Effector memory CD4-positive, alpha-beta T cell (primary cell): ENCODE results near the gene AK5.

ENCODE experiments used
- DNase-seq, 3 donors: peaks; one replicate each; pipeline ENCODE4 v3.0.0-alpha.2; 2020
- H3K27ac ChIP-seq: 2 replicates; pipeline ENCODE4 v1.7.0; 2013; ENCODE audit warnings: mild to moderate bottlenecking, low read length, moderate library complexity; ENCODE audit not compliant: insufficient read depth, poor library complexity, severe bottlenecking
- H3K27me3 ChIP-seq: replicated peaks from 2 replicates; pipeline ENCODE4 v1.7.0; 2013; ENCODE audit warnings: mild to moderate bottlenecking, low read length; ENCODE audit not compliant: insufficient read depth, control insufficient read depth, poor library complexity, severe bottlenecking
- H3K36me3 ChIP-seq: 2 replicates; pipeline ENCODE4 v1.7.0; 2013; ENCODE audit warnings: mild to moderate bottlenecking, low read length, moderate library complexity; ENCODE audit not compliant: control insufficient read depth, insufficient read depth
- H3K4me1 ChIP-seq: 2 replicates; pipeline ENCODE4 v1.7.0; 2013; ENCODE audit warnings: low read length, mild to moderate bottlenecking; ENCODE audit not compliant: control insufficient read depth, insufficient read depth, poor library complexity, severe bottlenecking
- H3K4me3 ChIP-seq: 2 replicates; pipeline ENCODE4 v1.7.0; 2013; ENCODE audit warnings: low read length, low read depth, mild to moderate bottlenecking; ENCODE audit not compliant: insufficient read depth, poor library complexity, severe bottlenecking
- H3K9me3 ChIP-seq: 2 replicates; pipeline ENCODE4 v1.7.0; 2013; ENCODE audit warnings: mild to moderate bottlenecking, low read length, moderate library complexity; ENCODE audit not compliant: control insufficient read depth

AK5 gene

DNA sequence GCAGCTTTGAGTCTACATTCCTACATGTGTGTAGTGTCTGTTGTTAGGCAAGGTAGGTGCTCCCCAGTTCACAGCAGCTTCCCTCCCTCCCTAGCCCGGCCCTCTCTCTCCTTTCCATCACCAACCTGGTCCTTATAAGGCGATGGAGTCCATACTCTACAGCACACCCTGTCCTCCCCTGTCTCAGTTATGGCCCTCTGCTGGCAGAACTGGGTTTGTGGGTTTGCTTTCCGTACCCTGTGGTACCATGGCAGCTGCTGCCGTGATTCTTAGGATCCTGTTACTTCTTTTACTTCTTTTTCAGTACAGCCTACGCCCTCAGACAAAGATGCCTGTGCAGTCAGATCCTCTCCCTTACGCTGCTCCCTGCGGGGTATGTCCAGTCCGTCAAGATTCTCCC is 31.7 kb downstream of the AK5 start:
- peaks cover 9% of the 10 kb centered on the region for H3K4me1 ChIP-seq
- H3K4me3 ChIP-seq: no peak overlapping the region
- DNase-seq: peak in 1 of 3 donors; percentile 4
- no peaks in the 10 kb centered on the region for H3K27me3 ChIP-seq
- H3K36me3 ChIP-seq: no peaks in the 10 kb centered on the region
- H3K9me3 ChIP-seq: no peaks in the 10 kb centered on the region
- H3K27ac ChIP-seq: no peak overlapping the region

DNA sequence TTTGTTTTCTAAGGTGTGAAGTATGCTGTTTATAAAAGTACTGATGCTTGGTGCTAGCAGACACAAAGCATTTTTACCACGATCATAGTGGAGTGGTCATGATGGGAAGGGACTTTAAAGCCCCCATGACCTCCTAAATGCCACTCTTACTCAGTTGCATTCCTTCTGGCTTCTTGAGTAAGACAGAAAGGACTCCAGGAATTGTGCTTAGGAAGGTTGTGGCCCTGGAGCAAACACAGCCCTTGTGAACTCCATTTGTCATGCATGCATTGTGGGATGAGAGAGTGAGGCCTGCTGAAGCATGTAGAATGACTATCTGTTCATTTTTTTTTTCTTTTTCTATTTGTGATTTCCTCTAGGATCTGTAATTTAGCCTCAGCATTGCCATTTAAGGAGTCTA is 34.2 kb downstream of the AK5 start:
- H3K27ac ChIP-seq: no peak overlapping the region
- no peak for DNase-seq
- no peaks in the 10 kb centered on the region for H3K4me1 ChIP-seq
- no peaks in the 10 kb centered on the region for H3K27me3 ChIP-seq
- no peaks in the 10 kb centered on the region for H3K36me3 ChIP-seq
- H3K9me3 ChIP-seq: no peaks in the 10 kb centered on the region
- no peak overlapping the region for H3K4me3 ChIP-seq

DNA sequence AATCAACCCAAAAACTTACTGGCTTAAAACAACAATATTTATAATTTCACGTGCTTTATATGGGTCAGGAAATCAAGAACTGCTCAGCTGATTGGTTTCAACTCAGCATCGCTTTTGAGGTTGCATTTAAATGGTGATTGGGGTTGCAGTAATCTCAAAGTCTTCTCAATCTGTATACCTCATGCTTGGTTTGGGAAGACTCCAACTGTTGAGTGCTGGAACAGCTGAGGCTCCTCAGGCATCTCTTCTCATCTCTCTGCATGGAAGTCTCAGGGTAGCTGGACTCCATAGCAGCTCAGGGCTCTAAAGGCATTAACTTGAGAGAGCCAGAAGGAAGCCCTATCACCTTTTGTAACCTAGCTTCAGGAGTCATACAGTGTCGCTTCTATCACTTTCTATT is 35.1 kb downstream of the AK5 start:
- Histone ChIP-seq H3K36me3 (no peaks in the 10 kb centered on the region), H3K27me3 (no peaks in the 10 kb centered on the region), H3K27ac (no peak overlapping the region), H3K4me1 (no peaks in the 10 kb centered on the region), H3K9me3 (no peaks in the 10 kb centered on the region), H3K4me3 (no peak overlapping the region)
- no peak for DNase-seq

DNA sequence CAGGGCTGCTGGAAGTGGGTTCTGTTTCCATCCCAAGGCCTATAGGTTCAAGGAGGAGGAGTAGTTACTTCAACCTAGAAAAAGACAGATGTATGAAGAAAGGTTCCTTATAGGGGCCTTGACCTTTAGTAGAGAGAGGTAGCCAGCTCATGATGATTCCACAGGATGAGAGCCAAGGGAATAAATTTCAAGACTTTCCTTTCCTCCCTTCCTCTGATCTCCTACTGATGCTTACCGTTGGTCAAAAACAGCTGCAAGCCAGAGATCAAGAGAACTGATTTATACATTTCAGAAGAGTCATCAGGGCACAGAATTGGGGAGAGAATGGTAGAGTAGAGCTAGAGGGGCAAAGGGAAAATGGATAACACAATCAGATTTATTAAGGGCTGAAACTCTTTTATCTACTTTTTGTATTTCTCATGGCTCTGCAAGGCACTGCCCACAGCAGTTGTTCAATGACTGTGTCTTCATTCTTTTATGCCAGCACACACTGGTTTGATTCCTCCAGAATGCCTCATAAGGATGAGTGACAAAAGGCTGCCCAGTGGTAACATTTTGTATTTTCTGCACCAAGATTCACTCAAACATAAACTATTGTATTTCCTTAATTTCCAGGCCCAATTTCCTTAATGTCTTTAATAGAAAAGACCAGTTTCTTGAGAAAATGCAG is 37.4 kb downstream of the AK5 start:
- Histone ChIP-seq H3K27ac (no peak overlapping the region), H3K9me3 (no peaks in the 10 kb centered on the region), H3K36me3 (no peaks in the 10 kb centered on the region), H3K4me1 (no peaks in the 10 kb centered on the region), H3K4me3 (no peak overlapping the region), H3K27me3 (no peaks in the 10 kb centered on the region)
- DNase-seq: no peak

DNA sequence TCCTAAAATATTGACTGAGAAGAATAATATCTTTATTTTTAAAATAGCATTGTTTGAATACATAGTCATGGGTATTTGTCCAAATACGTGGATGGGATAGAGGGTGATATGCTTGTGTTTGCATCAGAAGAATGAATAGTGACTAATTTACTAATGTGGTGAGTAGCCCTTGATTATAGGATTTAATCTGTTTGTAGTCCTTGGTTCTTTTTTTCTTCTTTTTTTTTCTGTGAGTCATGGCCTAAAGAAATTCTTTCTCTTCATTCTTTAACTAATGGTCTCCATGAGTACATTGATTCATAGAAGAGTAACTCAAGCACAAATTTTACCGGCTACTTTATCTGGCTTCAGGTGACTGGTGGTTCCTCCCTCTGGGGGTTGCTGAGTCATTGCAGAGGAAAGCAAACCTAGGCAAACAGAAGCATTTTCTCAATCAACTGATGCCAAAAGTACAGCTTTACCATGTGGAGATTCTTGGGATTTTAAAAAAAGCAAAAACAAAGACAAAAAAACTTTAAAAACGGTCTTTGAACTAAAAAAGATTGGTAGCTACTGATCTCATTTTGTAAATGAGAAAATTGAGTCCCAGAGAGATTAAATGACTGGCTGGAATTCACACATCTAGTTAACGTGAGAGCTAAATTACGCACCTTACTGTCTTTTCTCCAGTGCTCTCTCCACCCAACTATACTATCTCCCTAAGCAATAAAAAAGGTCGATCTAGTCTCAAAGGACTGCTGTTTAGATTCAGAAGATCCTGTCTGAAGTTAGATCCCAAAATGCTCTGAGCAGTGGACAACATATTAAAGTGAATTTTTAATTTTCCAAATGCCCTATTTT is 40.5 kb downstream of the AK5 start:
- H3K27me3 ChIP-seq: no peaks in the 10 kb centered on the region
- no peaks in the 10 kb centered on the region for H3K9me3 ChIP-seq
- no peak for DNase-seq
- H3K36me3 ChIP-seq: no peaks in the 10 kb centered on the region
- H3K4me1 ChIP-seq: no peaks in the 10 kb centered on the region
- H3K4me3 ChIP-seq: no peak overlapping the region
- no peak overlapping the region for H3K27ac ChIP-seq

DNA sequence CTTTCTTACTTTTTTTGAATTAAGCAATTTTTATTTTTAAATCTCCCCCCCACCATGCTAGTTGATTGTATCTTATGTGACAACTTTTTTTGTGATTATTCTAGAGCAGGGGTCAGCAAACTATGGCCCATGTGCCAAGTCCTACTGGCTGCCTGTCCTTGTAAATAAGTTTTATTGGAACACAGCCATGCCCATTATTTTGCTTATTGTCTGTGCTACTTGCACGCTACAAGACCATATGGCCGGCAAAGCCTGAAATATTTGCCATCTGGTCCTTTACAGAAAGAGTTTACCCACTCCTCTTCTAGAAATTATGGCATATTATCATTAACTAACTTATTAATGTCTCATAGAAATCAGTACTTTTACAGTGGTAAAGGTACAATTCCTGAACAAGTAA is 51.7 kb downstream of the AK5 start:
- no peaks in the 10 kb centered on the region for H3K27me3 ChIP-seq

DNA sequence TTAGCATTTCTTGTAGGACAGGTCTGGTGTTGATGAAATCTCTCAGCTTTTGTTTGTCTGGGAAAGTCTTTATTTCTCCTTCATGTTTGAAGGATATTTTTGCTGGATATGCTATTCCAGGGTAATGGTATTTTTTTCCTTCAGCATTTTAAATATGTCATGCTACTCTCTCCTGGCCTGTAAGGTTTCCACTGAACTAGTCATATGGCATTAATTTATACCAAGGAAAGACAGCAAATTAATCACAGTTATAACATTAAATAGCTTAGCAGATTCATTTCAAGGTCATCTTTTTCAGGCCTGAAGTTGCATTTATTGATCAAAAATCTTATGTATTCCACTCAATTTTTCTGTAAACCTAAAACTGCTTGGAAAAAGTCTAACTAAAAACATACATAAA is 54.9 kb downstream of the AK5 start:
- H3K4me3 ChIP-seq: no peak overlapping the region
- no peaks in the 10 kb centered on the region for H3K9me3 ChIP-seq
- H3K36me3 ChIP-seq: no peaks in the 10 kb centered on the region
- no peaks in the 10 kb centered on the region for H3K27me3 ChIP-seq
- DNase-seq: no peak
- no peak overlapping the region for H3K27ac ChIP-seq
- no peaks in the 10 kb centered on the region for H3K4me1 ChIP-seq

More for the DNA sequence above, 51.7 kb downstream of the AK5 start:
- no peak for DNase-seq
- H3K27ac ChIP-seq: no peak overlapping the region
- H3K36me3 ChIP-seq: no peaks in the 10 kb centered on the region
- H3K4me3 ChIP-seq: no peak overlapping the region
- H3K9me3 ChIP-seq: no peaks in the 10 kb centered on the region
- H3K4me1 ChIP-seq: no peaks in the 10 kb centered on the region

DNA sequence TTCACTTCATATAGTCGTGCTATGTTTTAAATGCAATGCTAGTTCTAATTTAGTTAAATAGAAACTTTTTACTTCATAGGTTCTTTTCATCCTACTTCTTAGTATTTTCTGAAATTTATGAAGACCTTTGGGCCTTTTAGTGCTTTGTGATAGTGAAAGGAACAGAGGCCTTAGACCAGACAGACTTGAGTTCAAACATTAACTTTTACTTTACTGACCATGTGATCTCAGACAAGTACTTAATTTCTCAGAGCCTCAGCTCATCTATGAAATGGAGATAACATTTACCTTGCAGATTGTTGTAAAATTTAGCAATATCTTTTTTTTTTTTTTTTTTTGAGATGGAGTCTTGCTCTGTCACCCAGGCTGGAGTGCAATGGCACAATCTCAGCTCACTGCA is 57.5 kb downstream of the AK5 start:
- Histone ChIP-seq H3K4me3 (no peak overlapping the region), H3K4me1 (no peaks in the 10 kb centered on the region), H3K9me3 (no peaks in the 10 kb centered on the region), H3K27me3 (no peaks in the 10 kb centered on the region), H3K36me3 (no peaks in the 10 kb centered on the region), H3K27ac (no peak overlapping the region)
- no peak for DNase-seq

DNA sequence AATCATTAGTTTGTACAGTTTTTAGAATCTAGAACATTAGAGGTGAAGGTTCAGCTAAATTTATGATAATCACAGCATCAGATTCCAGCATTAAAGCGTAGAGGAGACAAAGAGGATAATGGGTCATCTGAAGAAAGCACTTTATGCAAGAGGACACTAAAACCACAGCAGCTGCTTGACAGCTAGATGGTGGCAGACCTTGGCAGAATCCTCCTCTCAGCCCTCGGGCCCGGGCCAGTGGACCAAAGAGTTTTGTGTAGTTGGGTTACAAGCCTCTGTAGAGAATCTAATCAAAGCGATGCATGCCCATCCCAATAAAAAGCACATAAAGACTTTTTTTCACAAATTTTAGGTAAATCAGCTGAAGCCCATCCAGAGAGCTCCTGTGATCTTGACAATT is 59.4 kb downstream of the AK5 start:
- Histone ChIP-seq H3K27me3 (no peaks in the 10 kb centered on the region), H3K9me3 (no peaks in the 10 kb centered on the region), H3K4me3 (no peak overlapping the region), H3K36me3 (no peaks in the 10 kb centered on the region), H3K4me1 (no peaks in the 10 kb centered on the region), H3K27ac (no peak overlapping the region)
- DNase-seq: no peak

DNA sequence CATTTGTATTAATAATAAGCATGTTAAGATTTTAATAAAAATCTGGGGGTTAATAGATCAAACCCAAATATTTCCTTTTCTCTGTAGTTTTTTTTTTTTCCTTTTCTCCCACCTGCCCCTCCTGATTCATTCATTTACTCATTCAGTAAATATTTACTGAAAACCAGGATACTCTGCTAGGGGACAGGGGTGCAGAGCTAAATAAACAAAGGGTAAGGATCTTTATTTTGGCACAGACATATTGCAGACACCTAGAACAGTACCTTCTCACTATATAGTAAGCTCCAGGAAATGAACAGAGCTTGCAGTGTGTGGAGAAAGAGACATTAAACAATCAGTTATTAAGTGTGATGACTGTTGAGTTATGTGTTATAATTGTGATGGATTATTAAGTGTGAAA is 60.9 kb downstream of the AK5 start:
- H3K4me3 ChIP-seq: no peak overlapping the region
- H3K27ac ChIP-seq: no peak overlapping the region
- H3K27me3 ChIP-seq: no peaks in the 10 kb centered on the region
- no peaks in the 10 kb centered on the region for H3K36me3 ChIP-seq
- no peaks in the 10 kb centered on the region for H3K9me3 ChIP-seq
- no peaks in the 10 kb centered on the region for H3K4me1 ChIP-seq
- DNase-seq: no peak
